HUES64 (cell line): ENCODE results near the gene MEN1. TPM values are rescaled to one million over a fixed set of nuclear protein-coding genes. Genes with fewer than 3 reads are reported as not detected.
A peak's percentile ranks its signal among the peaks of the same experiment; 100 is the strongest.

Experiments
- H3K27ac ChIP-seq: 2 replicates; pipeline ENCODE4 v1.7.0; 2013; ENCODE audit warnings: low read depth, low read length, inconsistent platforms
- H3K27me3 ChIP-seq: 2 replicates; pipeline ENCODE4 v1.6.1; 2013; ENCODE audit warnings: mild to moderate bottlenecking, low read length; ENCODE audit not compliant: insufficient read depth
- H3K36me3 ChIP-seq: 2 replicates; pipeline ENCODE4 v1.6.1; 2013; ENCODE audit warnings: mild to moderate bottlenecking, low read length; ENCODE audit not compliant: insufficient read depth
- H3K4me1 ChIP-seq: 2 replicates; pipeline ENCODE4 v1.6.1; 2013; ENCODE audit warnings: mild to moderate bottlenecking, low read length, moderate library complexity; ENCODE audit not compliant: insufficient read depth
- H3K4me3 ChIP-seq: 2 replicates; pipeline ENCODE4 v1.5.1; 2013; ENCODE audit warnings: mild to moderate bottlenecking, low read length, moderate library complexity
- H3K9ac ChIP-seq: 2 replicates; pipeline ENCODE4 v1.6.1; 2013; ENCODE audit warnings: mild to moderate bottlenecking, low read depth, low read length
- H3K9me3 ChIP-seq: 2 replicates; pipeline ENCODE4 v1.6.1; 2013; ENCODE audit warnings: low read depth, low read length; ENCODE audit not compliant: insufficient read depth
- WGBS: fragments of 150-250, 120-280 bp; methylation state at CpG from one replicate; pipeline ENCODE4 v1.1.7; 2013; ENCODE audit warnings: missing lambda C conversion rate; 5-methylcytosine and 5-hydroxymethylcytosine counted together
- polyA plus RNA-seq, 2 experiments: library from polyadenylated mRNA; stranded (reverse); fragments of 50-300 nt; gene quantifications; one replicate each; pipeline ENCODE4 v1.2.3, GENCODE V29; 2013

MEN1 gene
- polyA plus RNA-seq (2013, experiment 1 of 2): 31.5 TPM
- polyA plus RNA-seq (2013, experiment 2 of 2): 36.6 TPM

DNA sequence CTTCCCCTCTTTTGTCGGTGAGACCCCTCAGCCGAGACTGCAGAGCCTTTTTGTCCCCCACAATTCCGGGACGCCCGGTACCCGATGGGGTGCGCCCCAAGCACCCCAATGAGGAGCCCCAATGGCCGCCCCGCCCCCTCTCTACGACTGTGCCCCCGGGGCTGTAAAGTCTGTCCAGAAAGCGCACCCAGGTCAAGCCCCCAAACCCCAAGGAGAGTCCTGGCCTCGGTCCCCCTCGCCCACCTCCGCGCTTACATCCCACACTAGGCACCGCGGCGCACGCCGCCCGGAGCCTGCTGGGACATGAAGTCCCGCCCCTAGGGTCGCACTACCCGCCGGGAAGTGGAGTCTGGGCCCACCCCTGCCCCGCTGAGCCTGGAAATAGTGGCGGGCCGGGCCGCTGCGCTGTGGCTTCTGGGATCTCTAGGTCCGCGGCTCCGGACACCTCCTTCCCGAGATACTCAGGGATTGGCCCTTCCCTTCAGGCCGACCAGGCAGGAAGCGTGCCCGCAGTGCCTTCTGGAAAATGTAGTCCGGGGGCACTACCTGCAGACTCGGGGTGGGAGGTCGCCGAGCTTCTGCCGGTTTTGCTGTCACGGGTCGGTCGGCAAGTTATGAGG is at the start of gene MEN1:
MEN1 (minus strand) TSS at position 281 of the 620 bp plus-strand sequence. CDS start 442 bp downstream, outside the sequence.
- Histone ChIP-seq H3K4me3 (peak within 1 kb of the TSS; percentile 94), H3K9ac (peak within 1 kb of the TSS; percentile 61), H3K27ac (peak within 1 kb of the TSS; percentile 60; the same call in 1 of the 2 replicates), H3K27me3 (no peaks in the 10 kb centered on the region), H3K36me3 (peaks cover 22% of the 10 kb centered on the region), H3K9me3 (no peaks in the 10 kb centered on the region), H3K4me1 (peaks cover 5% of the 10 kb centered on the region)
- WGBS: under 1% methylated on average over 45 of the region's 46 CpGs

GRCh38 chr11:64859542-64860414 is 49.4 kb upstream of the MEN1 start:
- Histone ChIP-seq H3K4me3 (no peak overlapping the region), H3K27me3 (no peaks in the 10 kb centered on the region), H3K9me3 (no peaks in the 10 kb centered on the region), H3K36me3 (peaks cover 5% of the 10 kb centered on the region; the same call in 1 of the 2 replicates), H3K9ac (no peak overlapping the region; the same call in 1 of the 2 replicates), H3K4me1 (peaks cover 13% of the 10 kb centered on the region; the same call in 1 of the 2 replicates), H3K27ac (no peak overlapping the region)
- 95% methylated on average over 33 of the region's 33 CpGs for WGBS

GRCh38 chr11:64858467-64859263 is 48.3 kb upstream of the MEN1 start:
- Histone ChIP-seq H3K27ac (no peak overlapping the region), H3K4me1 (peaks cover 2% of the 10 kb centered on the region; the same call in 1 of the 2 replicates), H3K27me3 (no peaks in the 10 kb centered on the region), H3K36me3 (peaks cover 13% of the 10 kb centered on the region), H3K9ac (no peak overlapping the region), H3K4me3 (no peak overlapping the region), H3K9me3 (no peaks in the 10 kb centered on the region)
- WGBS: 92% methylated on average over 19 of the region's 19 CpGs

DNA sequence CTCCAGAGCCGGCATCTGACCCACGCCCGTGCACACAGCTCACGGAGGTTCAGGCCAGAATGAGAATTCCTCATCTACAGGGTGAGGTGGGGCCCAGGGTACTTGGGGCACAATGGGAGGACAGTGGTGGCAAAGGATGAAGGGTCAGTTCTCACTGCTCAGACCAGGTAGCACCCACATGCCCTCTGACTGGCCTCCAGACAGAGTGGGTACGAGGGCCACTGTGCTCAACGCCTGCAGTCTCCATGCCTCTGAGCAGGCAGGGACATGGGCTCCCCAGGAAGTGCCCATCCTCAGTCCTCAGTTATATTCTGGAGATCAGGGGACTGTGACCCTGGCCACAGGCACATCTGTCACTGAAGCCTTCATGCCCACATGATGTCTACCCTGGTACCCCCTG is 47.1 kb upstream of the MEN1 start:
- Histone ChIP-seq H3K27ac (no peak overlapping the region), H3K9ac (no peak overlapping the region), H3K27me3 (no peaks in the 10 kb centered on the region), H3K4me1 (no peaks in the 10 kb centered on the region; the same call in 1 of the 2 replicates), H3K4me3 (no peak overlapping the region), H3K9me3 (no peaks in the 10 kb centered on the region), H3K36me3 (peaks cover 14% of the 10 kb centered on the region)
- WGBS: 97% methylated on average over 6 of the region's 6 CpGs

DNA sequence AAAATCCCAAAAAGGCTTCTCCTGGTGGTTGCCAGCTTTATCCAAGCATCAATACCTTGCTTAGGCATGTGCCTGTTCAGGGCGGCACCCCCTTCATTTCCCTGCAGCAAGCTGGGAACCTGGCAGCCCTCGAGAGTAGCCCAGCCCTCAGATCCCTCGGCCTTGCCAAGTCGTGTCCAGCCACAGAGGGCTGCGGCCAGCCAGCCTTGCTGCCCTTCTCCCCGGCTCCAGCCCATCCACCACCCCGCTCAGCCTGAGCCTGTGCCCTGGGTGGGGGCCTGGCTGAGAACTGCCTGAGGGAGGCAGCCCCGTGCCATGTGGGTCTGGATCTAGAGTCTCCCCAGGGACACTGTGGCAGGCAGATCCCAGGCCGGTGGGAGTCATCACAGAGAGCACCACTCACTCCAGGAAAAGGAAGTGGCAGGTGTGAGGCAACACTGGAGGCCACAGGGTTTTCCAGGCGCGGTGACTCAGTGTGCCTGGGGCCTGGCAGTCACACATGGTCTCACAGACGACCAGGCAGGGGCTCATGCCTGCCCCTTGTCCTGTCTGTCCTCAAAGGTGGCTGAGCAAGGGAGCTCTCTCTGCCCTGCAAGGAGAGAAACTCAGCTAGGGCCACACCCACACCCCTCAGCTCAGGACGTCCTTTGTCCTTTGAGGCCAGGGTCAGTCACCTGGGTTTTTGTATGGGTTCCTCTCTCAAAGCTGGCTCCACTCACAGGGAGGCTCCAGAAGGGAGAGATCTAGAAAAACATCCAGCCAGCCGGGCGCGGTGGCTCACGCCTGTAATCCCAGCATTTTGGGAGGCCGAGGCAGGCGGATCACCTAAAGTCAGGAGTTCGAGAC is 46.3 kb upstream of the MEN1 start:
- H3K4me3 ChIP-seq: no peak overlapping the region
- no peak overlapping the region for H3K27ac ChIP-seq
- no peak overlapping the region; the same call in 1 of the 2 replicates for H3K9ac ChIP-seq
- 91% methylated on average over 20 of the region's 20 CpGs for WGBS
- no peaks in the 10 kb centered on the region for H3K9me3 ChIP-seq
- peaks cover 14% of the 10 kb centered on the region for H3K36me3 ChIP-seq
- peaks cover under 1% of the 10 kb centered on the region for H3K4me1 ChIP-seq
- no peaks in the 10 kb centered on the region for H3K27me3 ChIP-seq

DNA sequence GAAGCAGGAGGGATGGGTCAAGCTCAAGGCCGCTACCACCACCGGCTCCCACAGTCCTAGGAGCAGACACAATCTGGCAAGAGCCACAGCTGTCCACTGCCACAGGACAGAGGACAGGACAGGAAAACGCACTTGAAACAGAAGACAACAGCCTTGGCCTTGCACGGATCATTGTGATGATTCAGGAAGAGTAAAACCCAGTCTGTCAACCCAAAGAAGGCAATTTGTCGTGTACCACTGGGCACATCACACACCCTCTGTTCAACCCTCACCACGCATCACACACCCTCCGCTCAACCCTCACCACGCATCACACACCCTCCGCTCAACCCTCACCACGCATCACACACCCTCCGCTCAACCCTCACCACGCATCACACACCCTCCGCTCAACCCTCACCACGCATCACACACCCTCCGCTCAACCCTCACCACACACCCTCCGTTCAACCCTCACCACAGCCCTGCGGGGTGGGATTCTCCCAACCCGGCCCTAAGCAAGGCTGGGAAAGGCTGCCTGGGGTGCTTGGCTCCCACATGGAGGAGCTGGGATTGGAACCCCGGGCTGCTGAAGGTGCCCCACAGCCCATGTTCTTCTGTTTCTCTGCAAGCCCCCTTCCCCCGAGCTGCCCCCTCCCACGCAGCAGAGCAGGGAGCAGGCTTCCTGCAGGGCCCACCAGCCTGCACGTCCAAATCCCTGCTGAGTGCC is 45.4 kb upstream of the MEN1 start:
- Histone ChIP-seq H3K27ac (no peak overlapping the region), H3K4me1 (peaks cover 8% of the 10 kb centered on the region), H3K27me3 (no peaks in the 10 kb centered on the region), H3K9ac (peak overlapping the region; percentile 18; the same call in 1 of the 2 replicates), H3K9me3 (no peaks in the 10 kb centered on the region), H3K36me3 (peaks cover 14% of the 10 kb centered on the region), H3K4me3 (no peak overlapping the region)
- WGBS: 89% methylated on average over 18 of the region's 22 CpGs

DNA sequence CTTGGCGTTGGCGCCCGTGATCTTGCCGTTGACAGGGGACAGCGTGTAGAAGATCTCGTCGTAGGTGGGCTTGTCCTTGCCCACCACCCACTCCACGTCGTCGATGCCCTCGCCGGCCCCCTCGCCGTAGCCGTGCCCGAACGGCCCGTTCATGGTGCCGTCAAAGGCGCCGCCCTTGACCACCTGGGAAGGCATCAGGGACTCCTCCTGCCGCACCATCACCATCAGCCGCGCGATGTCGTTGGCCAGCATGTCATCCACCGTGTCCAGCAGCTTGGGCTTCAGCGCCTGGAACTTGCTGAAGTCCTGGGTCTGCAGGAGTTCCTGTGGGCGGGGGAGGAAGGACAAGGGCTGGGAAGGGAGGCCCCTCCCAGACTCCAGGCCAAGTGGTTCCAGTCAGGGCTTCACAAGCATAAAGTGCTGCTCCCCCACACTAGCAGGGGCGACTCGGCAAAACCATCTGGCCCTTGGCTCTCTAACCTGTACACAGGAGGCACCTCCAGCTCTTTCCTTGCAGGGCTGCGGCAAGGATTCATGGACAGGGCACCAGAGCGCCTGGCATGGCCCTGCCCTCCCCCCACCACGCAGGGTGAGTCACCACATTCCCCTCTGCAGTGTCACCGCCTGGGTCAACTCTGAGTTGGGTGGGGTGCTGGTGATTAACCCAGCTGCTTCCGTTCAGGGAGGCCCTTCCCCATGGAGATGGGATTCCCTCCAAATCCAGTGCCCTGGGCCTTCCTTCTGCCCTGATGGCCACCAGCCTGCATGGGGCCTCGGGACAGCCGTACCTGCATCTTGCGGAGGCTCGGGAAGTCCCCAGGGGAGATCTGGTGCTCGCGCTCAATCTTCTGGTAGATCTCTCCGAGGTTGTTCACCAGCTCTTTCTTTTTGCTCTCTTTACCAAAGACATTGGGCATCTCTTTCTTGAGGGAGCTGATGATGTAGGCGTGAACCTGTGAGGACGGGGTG is 44.5 kb upstream of the MEN1 start:
- H3K9ac ChIP-seq: 0 out of 2 replicates have a peak overlapping the region, but pooled peaks have one; percentile 18
- H3K36me3 ChIP-seq: peaks cover 11% of the 10 kb centered on the region
- peaks cover 8% of the 10 kb centered on the region for H3K4me1 ChIP-seq

DNA sequence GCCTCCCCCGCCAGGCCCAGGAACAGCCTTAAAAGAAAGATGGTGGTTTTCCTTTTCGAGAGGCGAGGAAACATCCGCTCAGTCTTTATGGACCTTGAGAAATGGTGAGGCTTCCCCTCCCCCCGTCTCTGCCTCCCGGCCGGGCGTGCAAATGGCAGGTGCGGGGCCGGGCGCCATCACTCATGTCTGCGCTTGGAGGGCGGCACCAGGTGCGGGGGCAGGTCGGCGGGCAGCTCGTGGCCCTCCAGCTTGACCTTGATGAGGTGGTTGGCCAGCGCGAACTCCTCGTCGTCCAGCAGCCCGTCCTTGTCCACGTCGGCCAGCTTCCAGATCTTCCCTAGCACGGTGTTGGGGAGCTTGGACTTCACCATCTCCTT is 43.8 kb upstream of the MEN1 start:
- Histone ChIP-seq H3K36me3 (peaks cover 10% of the 10 kb centered on the region), H3K4me1 (peaks cover 8% of the 10 kb centered on the region), H3K9ac (no peak overlapping the region), H3K4me3 (no peak overlapping the region), H3K27ac (no peak overlapping the region; the same call in 1 of the 2 replicates), H3K27me3 (no peaks in the 10 kb centered on the region), H3K9me3 (no peaks in the 10 kb centered on the region)
- WGBS: 95% methylated on average over 25 of the region's 25 CpGs

More for the DNA sequence above, 44.5 kb upstream of the MEN1 start:
- Histone ChIP-seq H3K27ac (peak overlapping the region; percentile 57; the same call in 1 of the 2 replicates), H3K9me3 (no peaks in the 10 kb centered on the region), H3K4me3 (no peak overlapping the region), H3K27me3 (no peaks in the 10 kb centered on the region)
- 91% methylated on average over 45 of the region's 45 CpGs for WGBS

- Histone ChIP-seq H3K9me3 (no peaks in the 10 kb centered on the region), H3K27ac (no peak overlapping the region), H3K36me3 (peaks cover 8% of the 10 kb centered on the region), H3K4me1 (peaks cover 8% of the 10 kb centered on the region), H3K9ac (no peak overlapping the region), H3K27me3 (no peaks in the 10 kb centered on the region), H3K4me3 (no peak overlapping the region)
- WGBS: 90% methylated on average over 27 of the region's 27 CpGs
Observed at GRCh38 chr11:64853709-64854108, 43.4 kb upstream of the MEN1 start.
